PC-9 (cell line): ENCODE data around the gene SYT3.

Source experiments
- CTCF ChIP-seq: fragments of 200-600 bp; sonication (generic); conservative IDR thresholded peaks from 2 replicates; pipeline ENCODE4 v1.6.1; 2017; ENCODE audit warnings: mixed run types, antibody characterized with exemption, mild to moderate bottlenecking, moderate library complexity
- EZH2 ChIP-seq: fragments of 200-600 bp; sonication (generic); IDR thresholded peaks from 2 replicates; pipeline ENCODE4 v1.8.0; 2017; ENCODE audit warnings: antibody characterized with exemption, low read depth

GRCh38 chr19:50626795-50627194 lies 12.9 kb downstream of the SYT3 start:
- TF ChIP-seq CTCF (no peak), EZH2 (no peak)
